Activated gamma-delta T cell (primary cell): ENCODE data around the gene AWAT2.

Source experiments
- DNase-seq: peaks from one replicate; lab custom pipeline; 2025; lab: John Stamatoyannopoulos, UW

The AWAT2 gene

DNA sequence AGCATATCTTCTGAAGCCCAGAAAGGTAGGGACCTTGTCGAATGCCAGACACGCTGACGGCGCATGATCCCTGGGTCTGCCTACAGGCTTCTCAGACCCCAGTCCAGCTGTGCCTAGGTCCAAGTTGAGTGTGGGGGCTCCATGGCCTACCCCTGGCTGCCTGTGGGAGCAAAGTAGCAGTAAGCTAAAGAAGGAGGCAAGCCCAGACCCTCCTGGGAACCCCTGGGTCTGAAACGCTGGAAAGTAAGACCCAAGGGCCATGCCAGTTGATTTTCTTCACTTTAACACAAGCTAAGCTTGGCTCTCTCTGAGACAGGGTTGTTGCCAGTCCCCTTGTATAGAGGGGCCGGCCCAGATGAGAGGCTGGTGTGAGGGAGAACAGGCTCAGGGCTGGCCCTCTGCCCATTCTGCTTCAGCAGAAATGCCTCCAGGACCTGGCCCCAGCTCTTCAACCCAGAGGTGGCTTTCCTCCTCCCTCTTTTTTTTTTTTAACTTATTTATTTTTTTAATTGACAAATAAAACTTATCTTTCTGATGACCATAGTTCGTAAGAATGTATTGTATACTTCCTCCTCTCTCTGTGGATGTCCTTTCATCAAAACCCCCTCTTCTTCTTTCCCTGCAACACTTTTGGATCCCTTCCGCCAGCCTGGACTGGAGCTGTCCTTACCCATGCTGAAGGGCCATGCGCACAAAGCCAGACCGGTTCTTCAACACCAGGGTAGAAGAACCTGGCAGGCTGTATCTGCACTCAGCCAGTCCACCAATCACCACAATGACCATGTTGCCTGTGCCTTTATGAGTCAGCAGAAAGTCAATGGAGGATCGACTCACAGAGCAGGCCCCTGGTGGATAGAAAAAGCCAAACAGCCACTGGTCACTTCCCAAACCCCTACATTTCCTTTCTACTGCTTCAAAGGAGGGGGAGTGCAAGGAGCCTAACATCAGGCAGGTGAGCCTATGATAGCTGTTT is 7.1 kb downstream of the AWAT2 start:
- no peak for DNase-seq

DNA sequence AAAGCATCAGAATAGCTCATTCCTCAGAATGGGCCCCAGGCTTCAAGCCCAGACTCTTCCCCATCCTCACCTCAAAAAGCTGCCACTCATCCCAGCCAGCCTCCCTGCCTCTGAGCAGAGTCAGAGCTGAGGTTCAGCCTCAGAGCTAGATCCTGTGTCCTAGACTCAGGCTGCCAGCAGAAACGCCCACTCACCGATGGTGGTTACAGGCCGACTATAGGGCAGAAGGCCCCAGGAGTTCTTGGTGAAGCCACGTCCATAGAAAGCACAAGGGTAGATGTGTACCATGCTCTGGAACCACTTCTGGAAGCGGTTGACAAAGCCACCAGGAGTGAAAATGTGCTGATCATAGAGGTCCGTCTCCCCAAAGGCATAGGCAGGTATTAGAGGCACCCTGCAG is 7.7 kb downstream of the AWAT2 start:
- no peak for DNase-seq

DNA sequence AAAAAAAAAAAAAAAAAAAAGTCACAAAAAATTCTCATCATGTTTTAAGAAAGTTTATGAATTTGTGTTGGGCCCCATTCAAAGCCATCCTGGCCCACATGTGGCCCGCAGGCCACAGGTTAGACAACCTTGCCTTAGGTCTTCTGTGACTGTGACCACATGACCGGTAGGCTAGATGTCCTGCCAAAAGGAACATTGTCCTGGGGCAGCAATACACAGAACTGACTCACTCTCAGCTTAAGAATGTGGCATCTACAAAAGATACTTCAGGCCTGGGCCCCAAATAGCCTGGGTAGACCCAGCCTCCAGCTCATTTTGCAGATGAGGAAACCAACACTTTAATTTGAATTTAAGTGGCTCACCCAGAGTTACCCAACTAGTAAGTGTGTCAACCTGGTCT is 10.0 kb downstream of the AWAT2 start:
- no peak for DNase-seq

DNA sequence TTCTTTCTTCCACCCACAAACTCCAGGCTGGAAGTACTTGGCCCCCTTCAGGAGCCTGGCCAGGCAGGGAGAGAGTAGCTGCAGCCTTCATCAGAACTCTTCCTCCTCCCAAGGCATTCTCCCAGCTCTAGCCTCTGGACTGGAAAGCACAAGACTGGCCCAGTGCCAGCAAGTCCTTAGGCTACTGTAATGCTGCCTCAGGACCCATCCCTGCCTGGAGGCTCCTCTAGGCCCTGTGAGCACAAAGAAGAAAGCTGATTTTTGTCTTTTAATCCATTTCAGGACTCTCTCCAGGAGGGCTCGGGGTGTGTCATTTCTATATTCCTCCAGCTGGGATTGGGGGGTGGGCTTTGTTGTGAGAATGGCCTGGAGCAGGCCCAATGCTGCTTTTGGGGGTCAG is 10.8 kb downstream of the AWAT2 start:
- no peak for DNase-seq

DNA sequence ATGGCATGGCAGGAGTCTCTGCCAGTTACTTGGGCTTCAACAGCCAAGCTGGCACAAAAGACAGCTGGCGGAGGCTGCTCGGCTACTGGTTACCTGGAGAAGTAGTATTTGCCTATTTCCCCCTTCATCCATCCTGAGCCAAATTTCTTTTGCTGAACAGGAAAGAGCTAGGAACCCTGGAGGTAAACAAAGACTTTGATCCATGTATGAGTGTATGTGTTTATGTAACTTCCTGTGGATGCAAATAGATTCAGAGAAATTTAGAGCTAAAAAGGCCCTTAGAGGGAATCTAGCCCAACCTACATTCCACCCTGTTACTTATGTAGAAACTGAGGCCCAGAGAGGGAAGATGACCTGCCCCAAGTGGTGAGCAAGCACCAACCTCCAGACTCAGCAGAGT is 11.2 kb downstream of the AWAT2 start:
- no peak for DNase-seq

DNA sequence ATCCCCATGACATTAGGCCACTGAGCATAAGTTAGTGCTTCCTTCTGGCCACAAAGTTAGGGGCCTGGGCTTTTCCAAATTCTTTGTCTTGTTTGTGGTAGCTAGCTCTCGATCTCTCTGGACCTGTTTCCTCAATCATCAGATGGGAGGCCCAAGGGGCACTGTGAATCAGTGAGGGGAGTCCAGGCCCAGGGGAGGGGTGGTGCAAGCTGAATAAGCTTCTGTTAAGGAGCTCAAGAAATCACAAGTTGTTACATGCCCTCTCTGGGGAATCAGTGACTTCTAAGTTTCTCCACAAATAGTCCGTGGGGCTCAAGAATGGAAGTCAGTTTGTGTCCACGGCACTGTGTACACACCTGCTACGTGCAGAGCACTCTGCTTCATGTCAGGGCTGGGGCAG is 15.1 kb downstream of the AWAT2 start:
- DNase-seq: no peak

DNA sequence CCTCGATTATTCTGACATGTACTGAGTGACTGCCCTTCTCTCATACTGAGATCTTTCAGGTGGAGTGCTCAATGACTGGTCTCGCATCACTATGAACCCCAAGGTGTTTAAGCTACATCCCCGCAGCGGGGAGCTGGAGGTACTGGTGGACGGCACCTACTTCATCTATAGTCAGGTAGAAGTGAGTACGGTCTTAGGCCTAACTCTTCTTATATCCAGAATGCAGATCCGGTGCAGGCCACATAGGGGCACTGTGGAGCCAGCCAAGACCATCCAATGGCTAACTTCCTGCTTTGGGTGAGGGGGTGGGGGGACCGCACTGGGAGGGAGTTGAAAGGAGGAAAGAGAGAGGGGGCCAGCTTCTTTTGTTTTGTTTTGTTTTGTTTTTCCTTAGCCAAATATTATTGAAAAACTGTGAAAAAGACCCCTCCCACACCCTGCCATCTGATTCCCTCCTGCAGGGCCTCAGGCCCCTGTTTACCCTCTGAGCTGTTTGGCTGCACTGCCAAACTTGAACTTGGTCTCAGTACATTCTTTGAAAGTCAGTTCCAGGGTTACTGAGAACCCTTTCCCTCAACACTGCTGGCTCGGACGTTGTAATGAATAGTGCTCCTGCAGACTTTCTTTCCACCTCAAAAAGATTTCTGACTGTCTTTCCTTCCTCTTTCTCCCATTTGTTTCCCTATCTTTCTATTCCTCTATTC is 16.2 kb downstream of the AWAT2 start:
- no peak for DNase-seq

DNA sequence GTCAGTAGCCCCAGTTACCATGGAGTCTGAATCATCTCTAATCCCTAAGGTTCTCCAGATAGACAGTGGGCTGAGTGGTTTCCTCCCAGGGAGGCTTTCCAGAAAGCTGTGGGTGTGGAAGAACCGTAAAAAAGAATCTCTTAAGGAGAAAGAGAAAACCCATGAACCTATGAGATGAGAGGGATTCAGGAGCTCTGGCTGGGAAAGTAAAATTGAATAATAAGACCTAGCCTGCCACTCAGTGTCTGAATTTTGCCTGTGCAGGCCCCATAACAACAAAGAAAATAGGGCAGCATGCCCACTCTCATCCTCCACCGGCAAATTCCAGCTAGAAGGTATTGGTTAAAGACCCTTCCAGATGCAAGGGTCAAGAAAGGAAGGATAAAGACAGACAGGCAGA is 16.9 kb downstream of the AWAT2 start:
- no peak for DNase-seq

DNA sequence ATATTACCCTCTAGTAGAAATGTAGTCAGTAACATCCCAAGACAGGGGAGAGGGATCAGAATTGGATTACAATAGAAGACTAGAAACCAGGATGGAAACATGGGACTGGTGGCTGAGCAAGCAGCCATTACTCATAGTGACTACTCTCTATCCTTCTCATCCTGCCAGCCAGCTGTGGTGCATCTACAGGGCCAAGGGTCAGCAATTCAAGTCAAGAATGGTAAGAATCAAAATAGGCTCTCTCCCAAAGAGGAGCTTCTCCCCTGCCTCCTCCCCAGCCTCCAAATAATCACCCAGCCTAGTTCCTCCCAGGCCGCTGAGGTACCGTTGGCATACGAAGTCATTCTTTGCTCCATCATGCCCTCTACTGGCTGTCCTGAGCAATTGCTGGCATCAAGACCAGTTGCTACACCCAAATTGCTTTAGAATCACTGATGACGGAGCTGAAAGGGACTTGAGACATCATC is 19.4 kb downstream of the AWAT2 start:
- no peak for DNase-seq

DNA sequence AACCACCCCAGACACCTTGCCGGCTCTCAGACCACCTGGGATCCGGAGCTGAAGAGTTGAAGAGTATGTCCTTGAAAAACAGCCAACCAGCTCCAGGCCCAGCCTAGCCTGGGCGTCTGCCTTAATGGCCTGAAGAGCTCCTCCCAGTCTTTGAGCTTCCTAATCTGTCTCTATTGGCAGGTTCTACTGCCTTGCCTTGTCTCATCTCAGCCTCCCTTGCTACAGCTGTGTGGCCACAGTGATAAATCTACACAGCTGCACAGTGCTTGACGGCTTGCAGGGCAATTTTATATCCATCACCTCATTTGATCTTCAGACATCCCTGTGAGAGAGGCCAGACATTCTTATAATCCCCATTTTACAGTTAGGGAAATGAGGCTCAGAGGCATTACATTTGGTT is 19.9 kb downstream of the AWAT2 start:
- no peak for DNase-seq

DNA sequence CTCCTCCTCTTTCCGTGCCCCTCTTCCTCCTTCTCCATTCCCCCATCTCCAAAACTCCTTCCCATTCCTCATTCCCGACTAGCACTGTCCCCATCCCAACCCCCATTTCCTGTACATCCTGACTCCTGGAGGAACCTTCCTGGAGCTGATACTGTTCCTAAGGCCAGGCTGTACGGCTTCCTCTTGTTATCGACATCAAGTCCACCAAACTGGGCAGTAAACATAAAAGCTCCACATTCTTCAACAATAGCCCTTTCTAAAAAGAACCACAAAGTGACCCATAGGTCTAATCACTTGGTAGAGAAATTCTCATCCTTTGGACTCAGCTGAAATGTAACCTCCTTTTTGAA is 22.9 kb downstream of the AWAT2 start:
- no peak for DNase-seq

DNA sequence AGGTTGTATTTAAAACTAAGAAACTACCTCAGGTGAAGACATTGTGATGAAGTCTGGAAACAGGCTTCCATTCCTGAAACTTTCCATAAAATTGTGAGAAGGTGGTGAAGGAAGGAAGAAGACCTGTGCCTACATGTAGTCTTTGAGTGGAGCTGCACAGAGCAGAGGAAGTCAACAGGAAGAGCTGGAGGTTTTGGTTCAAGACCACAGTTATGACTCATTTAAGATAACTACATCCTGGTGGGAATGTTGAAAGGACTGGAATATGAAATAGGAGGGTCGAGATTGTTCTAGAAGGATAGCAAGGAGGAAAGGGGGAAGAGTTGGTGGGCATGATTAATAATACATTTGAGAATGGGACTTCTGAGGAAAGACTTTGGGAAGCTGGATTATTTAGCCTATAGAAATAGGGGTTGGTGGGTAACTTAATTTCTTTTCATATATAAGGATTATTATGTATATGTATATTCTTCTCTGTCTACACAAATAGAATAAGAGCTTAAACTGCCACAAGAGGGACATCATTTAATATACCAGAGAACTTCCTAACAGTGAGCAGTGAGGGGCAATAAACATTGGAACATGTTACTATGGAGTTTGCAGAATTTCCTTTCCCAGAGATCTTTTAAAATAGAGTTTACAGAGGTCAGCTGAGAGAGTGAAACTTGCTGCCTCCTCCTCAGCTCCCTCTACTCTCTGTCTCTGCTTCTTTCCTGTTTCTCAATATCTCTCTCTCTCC is 23.5 kb downstream of the AWAT2 start:
- DNase-seq: no peak

DNA sequence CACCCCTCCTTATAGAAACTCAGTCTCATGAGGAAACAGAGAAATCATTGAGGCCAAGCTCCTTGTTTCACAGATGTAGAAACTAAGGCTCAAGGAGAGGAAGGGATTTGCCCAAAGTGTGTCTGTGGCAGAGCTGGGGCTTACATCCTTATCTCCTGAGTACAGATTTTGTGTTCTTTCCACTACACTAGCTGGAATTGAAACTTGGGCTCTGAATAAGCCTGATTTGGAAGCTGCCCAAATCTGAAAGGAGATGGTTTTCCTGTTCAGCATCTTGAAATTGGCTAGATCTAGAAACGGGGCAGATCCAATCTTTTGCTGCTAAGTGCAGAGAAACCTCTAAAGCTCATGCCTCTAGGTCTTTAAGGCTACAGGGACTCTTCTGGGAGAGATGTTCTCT is 24.3 kb downstream of the AWAT2 start:
- no peak for DNase-seq

DNA sequence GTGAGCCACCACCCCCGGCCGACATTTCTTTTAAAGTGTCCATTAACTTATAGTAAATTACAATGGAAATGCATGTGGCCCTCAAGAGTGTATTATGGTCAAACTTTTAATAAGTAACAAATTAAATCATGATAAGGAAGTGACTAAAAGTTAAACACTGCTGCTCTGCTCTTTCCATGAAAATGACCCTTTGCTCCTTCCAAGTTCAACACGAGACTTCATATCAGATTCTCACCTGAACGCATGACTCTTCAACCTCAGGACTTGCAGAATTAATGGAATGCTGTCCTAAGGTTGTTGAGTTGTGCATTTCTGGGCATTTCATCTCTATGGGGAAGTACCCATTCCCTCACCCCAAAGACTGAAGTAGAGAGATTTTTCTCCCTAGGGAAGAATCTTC is 27.1 kb downstream of the AWAT2 start:
- DNase-seq: no peak

DNA sequence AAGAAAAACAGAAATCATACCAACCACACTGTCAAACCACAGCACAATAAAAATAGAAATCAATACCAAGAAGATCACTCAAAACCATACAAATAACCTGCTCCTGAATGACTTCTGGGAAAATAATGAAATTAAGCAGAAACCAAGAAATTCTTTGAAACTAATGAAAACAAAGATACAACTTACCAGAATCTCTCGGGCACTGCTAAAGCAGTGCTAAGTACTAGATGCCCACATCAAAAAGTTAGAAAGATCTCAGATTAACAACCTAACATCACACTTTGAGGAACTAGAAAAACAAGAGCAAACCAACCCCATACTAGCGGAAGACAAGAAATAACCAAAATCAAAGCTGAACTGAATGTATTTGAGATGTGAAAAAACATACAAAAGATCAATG is 33.2 kb downstream of the AWAT2 start:
- DNase-seq: no peak

DNA sequence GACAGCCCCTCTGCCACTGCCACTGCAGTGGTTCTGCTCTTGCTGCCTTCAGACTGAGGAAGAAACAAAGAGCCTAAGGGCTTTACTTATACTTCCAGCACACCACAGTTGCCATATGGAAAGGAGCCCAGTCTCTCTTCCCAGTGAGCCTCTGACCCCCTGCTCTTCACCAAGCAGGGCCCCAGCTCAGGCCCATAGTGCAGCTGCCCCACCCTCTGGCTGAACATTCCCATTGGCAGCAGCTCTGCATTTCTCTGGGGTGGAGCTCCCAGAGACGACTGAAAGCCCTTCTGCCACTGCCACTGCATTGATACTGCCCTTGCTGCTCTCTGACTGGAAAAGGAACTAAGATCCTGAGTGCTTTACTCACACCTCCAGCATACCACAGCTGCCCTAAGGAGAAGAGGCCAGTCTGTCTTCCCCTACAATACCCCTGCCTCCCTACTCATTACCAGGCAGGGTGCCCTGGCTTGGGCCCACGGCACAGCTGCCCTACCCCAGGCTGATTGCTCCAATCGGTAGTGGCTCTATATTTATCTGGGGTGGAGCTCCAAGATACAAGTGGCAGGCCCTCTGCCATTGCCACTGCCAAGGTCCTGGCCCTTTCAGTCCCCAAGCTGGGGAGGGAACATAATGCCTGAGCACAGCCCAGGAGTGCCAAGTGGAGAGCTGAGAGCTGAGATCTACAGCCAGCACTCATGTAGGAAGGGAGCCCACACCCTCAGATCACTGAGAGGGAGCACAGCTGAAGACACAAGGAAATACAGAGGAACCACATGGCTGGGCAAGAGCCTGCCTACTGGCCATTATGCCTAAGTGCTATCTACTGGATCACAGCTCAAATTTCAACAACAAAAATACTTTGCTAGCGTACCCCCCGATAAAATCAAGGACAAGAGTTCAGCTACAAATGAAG is 36.0 kb downstream of the AWAT2 start:
- no peak for DNase-seq

DNA sequence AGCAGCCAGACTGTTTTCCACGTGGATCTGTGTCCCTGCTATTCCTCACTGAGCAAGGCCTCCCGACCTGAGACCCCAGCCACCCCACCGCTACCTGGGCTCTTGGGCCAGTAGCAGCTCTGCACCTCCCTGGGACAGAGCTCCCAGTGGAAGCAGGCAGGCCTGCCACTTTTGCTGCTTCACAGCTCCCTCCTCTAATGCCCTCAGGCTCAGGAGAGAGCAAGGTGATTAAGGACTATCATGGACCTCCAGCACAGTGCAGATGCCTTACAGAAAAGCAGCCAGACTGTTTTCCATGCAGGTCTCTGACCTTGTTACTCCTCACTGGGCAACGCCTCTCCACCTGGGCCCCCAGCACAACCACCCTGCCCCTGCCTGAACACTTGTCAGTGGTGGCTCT is 37.0 kb downstream of the AWAT2 start:
- DNase-seq: no peak

DNA sequence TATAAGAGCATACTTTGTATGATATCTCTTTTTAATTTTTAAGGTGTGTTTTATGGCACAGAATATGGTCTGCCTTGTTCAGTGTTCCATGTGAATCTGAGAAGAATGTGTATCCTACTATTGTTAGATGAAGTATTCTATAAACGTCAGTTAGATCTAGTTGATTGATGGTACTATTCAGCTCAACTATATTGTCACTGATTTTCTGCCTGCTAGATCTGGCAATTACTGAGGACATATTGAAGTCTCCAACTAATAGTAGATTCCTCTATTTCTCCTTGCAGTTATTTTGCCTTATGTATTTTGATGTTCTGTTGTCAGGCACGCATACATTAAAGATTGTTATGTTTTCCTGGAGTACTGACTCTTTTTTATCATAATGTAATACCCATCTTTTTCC is 39.8 kb downstream of the AWAT2 start:
- DNase-seq: no peak

DNA sequence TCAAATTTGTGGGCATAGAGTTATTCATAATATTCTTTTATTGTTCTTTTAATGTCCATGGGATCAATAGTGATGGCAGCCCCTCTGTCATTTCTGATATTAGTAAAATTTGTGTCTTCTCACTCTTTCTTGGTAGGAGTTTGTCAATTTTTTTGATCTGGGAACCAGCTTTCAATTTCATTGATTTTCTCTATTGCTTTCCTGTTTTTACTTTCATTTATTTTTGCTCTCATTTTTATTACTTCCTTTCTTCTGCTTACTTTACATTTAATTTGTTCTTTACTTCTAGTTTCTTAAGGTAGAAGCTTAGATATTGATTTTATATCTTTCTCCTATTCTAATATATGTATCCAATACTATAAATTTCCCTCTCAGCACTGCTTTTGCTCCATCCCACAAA is 40.7 kb downstream of the AWAT2 start:
- no peak for DNase-seq

DNA sequence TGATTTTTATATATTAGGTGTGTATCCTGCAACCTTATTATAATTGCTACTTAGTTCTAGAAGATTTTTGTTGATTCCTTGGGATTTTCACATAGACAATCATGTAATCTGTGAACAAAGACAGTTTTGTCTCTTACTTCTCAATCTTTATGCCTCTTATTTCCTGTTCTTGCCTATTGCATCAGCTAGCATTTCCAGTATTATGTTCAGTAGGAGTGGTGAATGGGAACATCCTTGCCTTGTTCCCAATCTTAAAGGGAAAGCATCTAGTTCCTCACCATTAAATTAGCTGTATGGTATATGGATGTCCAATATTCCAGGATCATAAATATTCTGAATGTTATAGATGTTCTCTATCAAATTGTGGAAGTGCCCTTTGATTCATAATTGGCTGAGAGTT is 41.8 kb downstream of the AWAT2 start:
- no peak for DNase-seq

DNA sequence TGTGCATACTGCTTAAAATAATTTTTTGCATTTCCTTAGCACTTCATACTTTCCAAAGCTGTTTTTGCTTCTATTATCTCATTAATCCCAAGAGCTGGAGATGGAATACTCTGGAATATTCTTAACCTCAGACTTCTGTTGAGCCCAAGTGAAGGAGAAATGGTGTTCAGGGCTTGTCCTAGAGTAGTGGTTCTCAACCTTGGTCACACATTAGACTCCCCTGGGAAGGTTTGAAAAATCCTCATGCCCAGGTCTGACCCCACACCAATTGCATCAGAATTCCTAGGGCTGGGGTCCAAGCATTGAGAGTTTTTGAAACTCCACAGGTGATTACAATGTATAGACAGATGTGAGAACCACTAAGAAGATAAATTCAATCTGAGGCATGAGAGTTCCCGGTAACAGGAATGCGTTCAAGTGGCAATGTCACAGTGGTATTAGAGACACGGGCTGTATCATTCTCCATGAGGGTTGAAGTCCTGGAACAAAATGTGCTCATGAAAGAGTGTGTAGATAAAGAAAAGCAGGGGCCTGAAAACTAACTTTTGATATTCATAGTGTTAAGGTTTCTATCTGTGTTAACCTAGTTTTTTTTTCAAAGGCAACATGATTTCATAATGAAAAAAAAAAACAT is 47.9 kb downstream of the AWAT2 start:
- DNase-seq: no peak
